ENCODE measurements around the gene CAPN12. TPM values are rescaled to one million over a fixed set of nuclear protein-coding genes. Genes with fewer than 3 reads are reported as not detected.

The CAPN12 gene
- total RNA-seq, 1 experiment from 2014 or later, result 8.8 TPM

DNA sequence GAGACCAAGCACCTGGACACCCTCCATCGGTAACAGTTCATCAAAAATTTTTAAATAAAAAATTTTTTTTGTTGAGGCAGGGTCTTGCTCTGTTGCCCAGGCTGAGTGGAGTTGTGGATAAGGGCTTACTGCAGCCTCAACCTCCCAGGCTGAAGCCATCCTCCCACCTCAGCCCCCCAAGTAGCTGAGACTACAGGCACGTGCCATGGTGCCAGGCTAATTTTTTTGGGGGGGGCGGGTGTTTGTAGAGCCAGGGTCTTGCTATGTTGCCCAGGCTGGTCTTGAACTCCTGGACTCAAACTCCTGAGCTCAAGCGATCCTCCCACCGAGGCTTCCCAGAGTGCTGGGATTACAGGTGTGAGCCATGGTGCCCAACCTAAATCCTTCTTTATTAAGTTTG, 49.4 kb upstream of the CAPN12 start:
- Histone ChIP-seq H3K9me2 (ENCODE audit: insufficient read depth) (no peaks in the 10 kb centered on the region), H2AFZ (ENCODE audit: low read depth, low read length, poor library complexity, severe bottlenecking) (no peak overlapping the region), H3K9ac (ENCODE audit: low read length) (no peak overlapping the region), H3K4me3 (replicated peaks in 1 of 2; ENCODE audit: low read depth in 1 of 2, low read length in 2 of 2) (no peak overlapping the region), H3K4me2 (ENCODE audit: low read length) (no peak overlapping the region), H3K27me3 (ENCODE audit: insufficient read depth, low read length) (no peaks in the 10 kb centered on the region), H3K36me3 (ENCODE audit: control insufficient read depth in 1 of 2, insufficient read depth in 2 of 2, low read length in 2 of 2) (no peaks in the 10 kb centered on the region), H3K27ac (ENCODE audit: low read depth, low read length) (no peak overlapping the region), H3K79me2 (ENCODE audit: insufficient read depth, low read length) (no peaks in the 10 kb centered on the region), H3K9me3 (ENCODE audit: control insufficient read depth in 1 of 2, insufficient read depth in 1 of 2, low read depth in 1 of 2, low read length in 2 of 2) (no peaks in the 10 kb centered on the region), H3K4me1 (ENCODE audit: control insufficient read depth in 1 of 2, insufficient read depth in 2 of 2, low read length in 2 of 2) (no peaks in the 10 kb centered on the region; a peak in 1 of 4 replicates), H4K20me1 (ENCODE audit: insufficient read depth) (no peaks in the 10 kb centered on the region)
- CTCF ChIA-PET, result no interaction called here
- intact Hi-C loops (cut with micrococcal nuclease), result no loop called here
- BruUV-seq (replicated peaks), result no TSS peak
- ATAC-seq (no peak), DNase-seq (ENCODE audit: low read depth, low spot score) (no peak)
- RAD21 ChIA-PET (ENCODE audit: low non-redundant PET in 1 of 2, low total read pairs in 2 of 2, uncharacterized antibody in 2 of 2, unreplicated experiment in 2 of 2), result no interaction called here
- POLR2A ChIA-PET, result interaction anchor here (1.8 kb wide), 1 partner anchor 29 kb away, joined by 5 read pairs; no protein-coding TSS in a partner anchor
- TF ChIP-seq POLR2AphosphoS5 (IDR thresholded peaks at IDR 0.05; ENCODE audit: low read depth, low read length), result no peak
- no peak for TF ChIP-seq ATF3 (IDR thresholded peaks at IDR 0.05)
- TF ChIP-seq, protein P1, sequence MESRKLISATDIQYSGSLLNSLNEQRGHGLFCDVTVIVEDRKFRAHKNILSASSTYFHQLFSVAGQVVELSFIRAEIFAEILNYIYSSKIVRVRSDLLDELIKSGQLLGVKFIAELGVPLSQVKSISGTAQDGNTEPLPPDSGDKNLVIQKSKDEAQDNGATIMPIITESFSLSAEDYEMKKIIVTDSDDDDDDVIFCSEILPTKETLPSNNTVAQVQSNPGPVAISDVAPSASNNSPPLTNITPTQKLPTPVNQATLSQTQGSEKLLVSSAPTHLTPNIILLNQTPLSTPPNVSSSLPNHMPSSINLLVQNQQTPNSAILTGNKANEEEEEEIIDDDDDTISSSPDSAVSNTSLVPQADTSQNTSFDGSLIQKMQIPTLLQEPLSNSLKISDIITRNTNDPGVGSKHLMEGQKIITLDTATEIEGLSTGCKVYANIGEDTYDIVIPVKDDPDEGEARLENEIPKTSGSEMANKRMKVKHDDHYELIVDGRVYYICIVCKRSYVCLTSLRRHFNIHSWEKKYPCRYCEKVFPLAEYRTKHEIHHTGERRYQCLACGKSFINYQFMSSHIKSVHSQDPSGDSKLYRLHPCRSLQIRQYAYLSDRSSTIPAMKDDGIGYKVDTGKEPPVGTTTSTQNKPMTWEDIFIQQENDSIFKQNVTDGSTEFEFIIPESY (IDR thresholded peaks at IDR 0.05; ENCODE audit: extremely low read depth, insufficient replicate concordance, low read length), result no peak
- no peak for TF ChIP-seq RAD21 (IDR thresholded peaks at IDR 0.05; ENCODE audit: low read depth)
- TF ChIP-seq ELF1 (IDR thresholded peaks at IDR 0.05; ENCODE audit: borderline replicate concordance, low read depth), result no peak
- TF ChIP-seq TCF7L2 (IDR thresholded peaks at IDR 0.05; ENCODE audit: borderline replicate concordance, extremely low read depth, insufficient read depth, insufficient read length), result no peak
- TF ChIP-seq EGR1 (IDR thresholded peaks at IDR 0.05; ENCODE audit: low read depth), result no peak
- no peak for TF ChIP-seq JUND (IDR thresholded peaks at IDR 0.05)
- TF ChIP-seq ZFX (IDR thresholded peaks at IDR 0.05), result no peak
- no peak for TF ChIP-seq FOSL1 (IDR thresholded peaks at IDR 0.05; ENCODE audit: low read depth)
